ENCODE data around the gene MEF2A.

- TF ChIP-seq, protein P1, sequence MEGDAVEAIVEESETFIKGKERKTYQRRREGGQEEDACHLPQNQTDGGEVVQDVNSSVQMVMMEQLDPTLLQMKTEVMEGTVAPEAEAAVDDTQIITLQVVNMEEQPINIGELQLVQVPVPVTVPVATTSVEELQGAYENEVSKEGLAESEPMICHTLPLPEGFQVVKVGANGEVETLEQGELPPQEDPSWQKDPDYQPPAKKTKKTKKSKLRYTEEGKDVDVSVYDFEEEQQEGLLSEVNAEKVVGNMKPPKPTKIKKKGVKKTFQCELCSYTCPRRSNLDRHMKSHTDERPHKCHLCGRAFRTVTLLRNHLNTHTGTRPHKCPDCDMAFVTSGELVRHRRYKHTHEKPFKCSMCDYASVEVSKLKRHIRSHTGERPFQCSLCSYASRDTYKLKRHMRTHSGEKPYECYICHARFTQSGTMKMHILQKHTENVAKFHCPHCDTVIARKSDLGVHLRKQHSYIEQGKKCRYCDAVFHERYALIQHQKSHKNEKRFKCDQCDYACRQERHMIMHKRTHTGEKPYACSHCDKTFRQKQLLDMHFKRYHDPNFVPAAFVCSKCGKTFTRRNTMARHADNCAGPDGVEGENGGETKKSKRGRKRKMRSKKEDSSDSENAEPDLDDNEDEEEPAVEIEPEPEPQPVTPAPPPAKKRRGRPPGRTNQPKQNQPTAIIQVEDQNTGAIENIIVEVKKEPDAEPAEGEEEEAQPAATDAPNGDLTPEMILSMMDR (IDR thresholded peaks at IDR 0.05), result no peak
- TF ChIP-seq EP300 (IDR thresholded peaks at IDR 0.05), result no peak
- TF ChIP-seq POLR2A (IDR thresholded peaks at IDR 0.05), result no peak
These were observed 168.8 kb downstream of the MEF2A start for GRCh38 chr15:99734575-99734974.
